Activated CD4-positive, CD25-positive, alpha-beta regulatory T cell treated with anti-CD3 and anti-CD28 coated beads, Interleukin-2, amount 50 U/mL, for 24 hours (primary cell): Measurements from ENCODE around the gene KIF26B.
"Not testable (repeated sequence)": the region's sequence is repeated elsewhere in the genome, so short reads cannot be mapped to it uniquely, and the experiment has no call there.

Experiments used
- ATAC-seq, 2 donors: fragments of 150-1000 bp; cut with Tn5 transposase; one replicate each; pipeline ENCODE4 v1.10.0; 2021; ENCODE audit warnings: mild to moderate bottlenecking in 1 of 2, moderate library complexity in 1 of 2

Gene KIF26B

DNA sequence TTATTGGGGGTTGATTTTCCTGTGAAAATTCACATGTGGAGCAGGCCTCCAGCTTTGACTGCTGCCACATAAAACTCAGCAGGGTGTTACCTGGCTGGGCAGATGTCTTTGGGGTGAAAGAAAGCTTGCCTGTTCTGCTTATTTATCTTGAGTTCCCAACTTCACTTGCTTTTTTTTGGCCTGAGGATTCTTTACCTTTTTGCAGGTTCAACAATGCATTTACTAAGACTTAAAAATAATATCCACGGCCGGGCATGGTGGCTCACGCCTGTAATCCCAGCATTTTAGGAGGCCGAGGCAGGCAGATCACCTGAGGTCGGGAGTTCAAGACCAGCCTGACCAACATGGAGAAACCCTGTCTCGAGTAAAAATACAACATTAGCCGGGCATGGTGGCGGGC, 509.1 kb downstream of the KIF26B start:
- no peak for ATAC-seq

DNA sequence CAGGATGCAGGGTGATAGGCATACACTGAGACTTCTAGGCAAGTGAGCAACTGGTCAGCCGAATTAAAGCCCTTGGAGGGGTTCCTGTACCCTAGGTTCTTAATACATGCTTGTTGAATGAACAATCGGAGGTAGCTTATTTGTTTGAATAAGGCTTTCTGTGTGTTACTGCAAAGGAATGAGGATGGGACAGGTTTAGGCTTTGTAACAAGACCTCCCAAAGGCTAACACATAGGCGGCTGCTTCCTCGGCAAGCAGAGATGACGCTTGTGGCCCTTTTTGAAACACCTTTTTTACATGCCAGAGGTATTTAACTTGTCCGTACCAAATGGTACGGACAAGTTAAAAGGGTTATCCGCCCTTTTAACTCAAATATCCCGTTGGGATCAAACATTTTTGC, 511.6 kb downstream of the KIF26B start:
- ATAC-seq, result no peak

DNA sequence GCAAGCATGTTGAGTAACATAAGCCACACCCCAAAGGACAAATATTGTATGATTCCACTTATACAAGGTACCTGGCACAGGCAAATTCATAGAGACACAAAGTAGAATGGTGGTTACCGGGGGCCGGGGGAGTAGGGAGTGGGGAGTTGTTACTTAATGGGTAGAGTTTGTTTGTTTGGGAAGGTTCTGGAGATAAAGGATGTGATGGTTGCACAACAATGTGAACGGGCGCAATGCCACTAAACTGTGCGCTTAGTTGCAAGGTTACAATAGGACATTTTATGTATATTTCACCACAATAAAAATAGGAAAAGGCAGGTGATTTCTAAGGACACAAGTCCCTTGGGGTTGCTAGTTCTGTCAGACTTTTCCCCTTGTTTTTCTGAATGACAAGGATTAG, 516.6 kb downstream of the KIF26B start:
- no peak for ATAC-seq

DNA sequence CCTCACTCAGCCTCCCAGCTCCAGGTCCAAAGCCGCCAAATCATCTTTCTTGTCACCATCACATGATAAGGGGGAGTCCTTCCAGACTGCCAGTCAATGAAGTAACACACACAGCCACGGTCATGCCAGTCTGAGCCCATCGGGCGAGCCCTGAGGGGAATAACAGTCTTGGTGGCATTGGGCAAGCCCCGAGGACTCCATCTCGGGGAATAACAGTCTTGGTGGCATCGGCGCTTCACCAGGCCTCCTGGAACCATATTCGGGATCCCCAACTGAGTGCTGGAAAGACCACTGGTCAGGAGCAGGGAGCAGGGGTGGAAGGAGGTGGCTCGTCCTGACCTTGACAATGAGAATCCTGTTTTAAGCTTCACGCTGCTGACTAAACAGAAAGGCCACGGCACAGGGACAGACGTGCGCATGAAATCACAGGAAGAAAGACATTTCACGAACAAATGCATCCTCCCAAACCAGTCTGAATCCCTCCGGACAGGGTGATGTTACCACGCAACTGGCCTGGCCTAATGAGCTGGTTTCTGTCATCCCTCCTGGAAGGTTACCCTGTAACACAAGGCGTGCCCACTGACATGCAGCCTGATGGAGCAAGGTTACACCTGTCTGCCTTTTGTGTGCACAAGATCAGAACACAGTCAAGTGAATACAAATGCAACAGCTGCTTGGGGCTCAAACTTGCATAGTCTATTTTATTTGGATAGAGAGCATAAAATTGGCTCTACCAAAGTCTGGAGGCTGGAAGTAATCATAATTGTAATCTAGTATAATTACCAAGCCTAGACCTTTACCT, 517.4 kb downstream of the KIF26B start:
- no peak for ATAC-seq

DNA sequence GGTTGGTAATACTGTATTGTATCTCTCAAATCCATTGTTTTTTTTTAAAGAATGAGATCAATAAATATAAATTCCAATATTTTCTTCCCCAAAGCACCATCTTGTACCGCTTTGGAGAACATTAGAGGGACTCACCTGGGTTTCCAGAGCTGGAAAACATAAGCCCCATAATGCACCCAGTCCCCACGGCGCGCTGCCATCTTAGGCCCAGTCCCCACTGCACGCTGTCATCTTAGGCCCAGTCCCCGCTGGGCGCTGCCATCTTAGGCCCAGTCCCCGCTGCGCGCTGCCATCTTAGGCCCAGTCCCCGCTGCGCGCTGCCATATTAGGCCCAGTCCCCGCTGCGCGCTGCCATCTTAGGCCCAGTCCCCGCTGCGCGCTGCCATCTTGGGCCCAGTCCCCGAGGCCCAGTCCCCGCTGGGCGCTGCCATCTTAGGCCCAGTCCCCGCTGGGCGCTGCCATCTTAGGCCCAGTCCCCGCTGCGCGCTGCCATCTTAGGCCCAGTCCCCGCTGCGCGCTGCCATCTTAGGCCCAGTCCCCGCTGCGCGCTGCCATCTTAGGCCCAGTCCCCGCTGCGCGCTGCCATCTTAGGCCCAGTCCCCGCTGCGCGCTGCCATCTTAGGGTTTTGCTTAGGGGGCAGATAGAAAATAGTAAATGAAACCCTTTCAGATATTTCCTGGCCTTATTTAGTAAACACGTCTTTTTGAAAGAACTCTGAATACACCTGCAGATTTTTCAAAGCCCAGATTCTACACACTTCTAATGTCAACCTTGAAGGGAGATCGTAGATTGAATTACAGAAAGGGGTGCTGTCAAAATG, 518.3 kb downstream of the KIF26B start:
- not testable (repeated sequence) for ATAC-seq

DNA sequence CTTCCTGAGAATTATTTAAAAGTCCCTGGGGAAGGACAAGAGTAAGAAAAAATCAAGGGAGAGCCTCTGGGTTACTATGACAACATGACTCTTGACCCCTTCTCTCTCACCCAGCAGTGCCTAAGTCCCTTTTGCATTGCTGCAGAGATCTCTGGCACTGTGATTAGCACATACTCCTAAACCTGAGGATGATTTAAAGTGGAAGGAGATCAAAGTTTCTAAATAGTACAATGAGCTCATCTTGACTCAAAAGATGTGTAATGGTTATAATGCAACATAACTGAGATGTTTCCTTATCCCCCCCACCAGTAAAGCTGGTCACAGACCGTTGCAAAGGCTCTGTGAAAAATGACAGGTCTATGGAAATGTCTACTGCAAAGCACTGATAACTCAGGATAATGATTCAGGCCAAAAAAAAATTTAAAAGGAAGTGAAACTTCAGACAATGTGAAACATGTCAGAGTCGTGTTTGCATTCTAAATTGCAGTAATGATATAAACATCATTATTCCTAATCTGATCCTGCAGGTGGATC, 519.2 kb downstream of the KIF26B start:
- ATAC-seq, result no peak

DNA sequence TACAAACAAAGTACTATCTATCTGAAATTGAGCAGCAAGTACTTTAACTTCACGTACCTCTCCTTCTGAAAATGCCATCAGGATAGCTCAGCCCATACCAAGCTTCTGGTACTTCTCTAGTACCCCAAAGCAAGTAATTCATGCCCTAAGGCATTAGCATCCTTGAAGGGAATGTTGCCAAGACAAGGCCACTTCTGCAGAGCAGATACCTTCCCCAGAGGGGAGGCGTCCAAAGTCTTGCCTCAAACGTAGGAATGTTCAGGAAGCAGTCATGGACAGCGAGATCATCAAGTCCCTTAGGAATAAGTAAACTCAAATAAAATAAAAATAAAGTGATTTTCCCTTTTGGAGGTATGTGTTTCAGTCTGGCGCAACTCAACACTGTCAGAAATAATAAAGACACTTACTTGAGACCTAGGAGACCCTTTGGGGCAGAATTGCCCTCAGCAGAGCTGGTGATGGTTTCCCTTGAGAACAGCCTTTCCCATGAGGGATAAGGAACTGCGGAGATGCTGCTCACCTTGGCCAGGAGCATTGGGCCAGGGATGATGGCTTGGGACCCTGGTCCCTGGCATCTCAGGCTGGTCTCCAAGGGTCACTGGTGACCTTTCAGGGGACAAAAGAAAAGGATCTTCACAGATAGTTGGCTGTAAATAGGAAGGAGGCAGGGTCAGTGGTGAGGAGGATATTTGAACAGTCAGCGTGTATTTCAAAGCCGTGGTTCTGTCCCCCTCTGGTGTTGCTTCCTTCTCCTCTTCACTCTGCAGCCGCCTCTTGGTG, 522.9 kb downstream of the KIF26B start:
- no peak for ATAC-seq

DNA sequence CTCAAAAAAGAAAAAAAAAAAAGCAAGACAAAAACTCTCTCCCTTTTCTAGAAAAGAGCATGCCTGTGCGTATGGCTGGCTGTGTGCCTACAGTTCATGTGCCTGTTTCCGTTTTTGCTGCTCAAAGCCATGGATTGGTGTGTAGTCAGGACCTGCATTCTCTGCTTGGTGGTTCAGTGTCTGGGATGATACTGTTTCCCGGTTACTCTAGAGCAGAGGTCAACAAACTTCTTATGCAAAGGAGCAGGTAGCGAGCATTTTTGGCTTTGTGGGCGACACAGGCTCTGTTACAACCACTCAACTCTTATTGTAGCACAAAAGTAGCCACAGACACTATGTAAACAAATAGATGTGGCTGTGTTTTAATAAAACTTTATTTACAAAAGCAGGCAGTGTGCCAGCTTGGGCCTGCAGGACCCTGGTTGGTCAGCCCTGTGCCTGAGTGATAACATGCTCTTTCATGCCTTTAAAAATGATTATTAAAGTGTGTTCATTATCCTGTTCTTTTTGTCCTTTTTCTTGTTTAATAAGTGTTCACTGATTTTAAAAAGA, 524.2 kb downstream of the KIF26B start:
- no peak for ATAC-seq

DNA sequence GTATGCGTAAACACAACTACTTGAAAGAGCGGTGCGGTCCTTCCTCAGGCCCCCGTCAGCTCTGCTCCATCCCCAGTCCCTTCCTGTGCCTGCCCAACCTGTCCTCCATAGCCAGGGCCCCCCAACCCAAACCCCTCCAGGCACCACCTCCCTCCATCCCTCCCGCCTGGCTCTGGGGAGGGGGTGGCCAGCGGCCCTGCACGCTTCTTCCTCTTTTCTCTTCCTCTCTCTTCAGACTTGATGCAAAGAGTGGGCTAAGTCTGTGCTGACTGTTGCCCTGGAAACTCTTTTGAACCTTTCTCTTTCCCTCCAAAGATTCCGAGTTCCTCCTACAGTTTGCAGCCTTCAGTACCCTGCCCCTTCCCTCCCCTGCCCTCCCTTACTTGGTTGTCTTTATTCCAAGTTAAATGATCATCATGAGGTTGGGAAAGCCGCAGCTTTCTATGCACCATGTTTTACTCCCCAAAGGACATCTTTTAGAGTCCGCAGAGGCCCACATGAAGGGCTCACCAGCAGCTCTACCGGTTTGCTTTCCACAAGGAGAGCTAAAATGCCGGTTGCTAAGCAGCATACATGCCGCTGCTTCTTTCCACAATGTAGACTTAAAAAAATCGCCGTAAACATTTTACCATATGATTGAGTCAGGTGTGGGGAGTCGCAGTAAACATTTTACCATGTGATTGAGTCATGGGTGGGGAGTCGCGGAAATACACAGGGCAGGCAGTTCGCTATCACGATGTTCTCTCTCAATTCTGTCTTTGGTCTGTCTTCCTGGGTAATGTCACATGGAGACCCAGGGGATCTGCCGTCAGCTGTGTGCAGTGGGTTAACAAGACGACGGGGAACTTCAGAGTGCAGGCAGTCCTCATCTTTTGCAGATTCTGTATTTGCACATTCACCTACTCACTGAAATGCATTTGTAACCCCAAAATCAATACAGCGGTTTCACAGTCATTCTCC, 525.3 kb downstream of the KIF26B start:
- no peak for ATAC-seq

DNA sequence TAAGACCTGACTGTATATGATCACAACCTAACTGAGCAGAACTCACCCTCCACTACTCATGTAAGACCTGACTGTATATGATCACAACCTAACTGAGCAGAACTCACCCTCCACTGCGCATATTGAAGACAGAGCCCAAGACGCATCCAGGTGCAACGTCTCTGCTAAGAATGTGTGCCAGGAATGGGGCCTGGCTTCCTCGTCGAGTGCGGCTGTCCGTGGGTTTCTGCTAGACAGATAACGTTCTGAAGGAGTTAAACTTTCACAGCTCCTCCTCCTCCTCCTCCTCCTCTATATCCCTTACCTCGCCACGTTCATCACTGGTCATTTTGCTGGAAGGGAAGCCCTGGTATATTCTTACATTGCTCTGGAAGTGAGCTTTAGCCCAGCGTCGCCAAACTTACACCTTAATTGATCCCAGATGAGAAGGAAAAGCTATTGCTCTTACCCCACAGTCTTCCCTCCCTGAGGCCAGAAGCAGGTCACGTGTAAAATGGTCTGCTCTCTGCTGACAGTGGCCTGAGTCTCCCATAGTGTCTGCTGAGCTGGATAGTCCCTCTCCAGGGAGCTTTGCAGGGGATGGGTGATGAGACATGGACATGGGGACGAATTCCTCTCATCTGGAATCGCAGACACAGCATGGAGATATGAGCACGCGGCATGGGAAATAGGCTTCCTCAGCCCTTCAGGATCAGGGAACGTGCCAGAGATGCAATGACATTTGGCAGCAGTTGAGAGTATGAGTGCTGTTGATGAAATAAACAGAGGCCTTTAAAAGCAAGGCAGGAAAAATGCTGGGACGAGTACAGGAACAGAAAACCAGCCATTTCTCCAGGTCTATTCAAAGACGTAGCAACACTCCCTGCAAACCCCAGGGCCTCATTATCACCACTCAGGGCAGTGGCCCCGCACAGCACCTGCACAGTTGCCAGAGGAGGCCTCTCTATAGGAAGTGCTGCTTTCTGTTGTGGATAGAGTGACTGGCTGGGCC, 528.1 kb downstream of the KIF26B start:
- ATAC-seq, result no peak

DNA sequence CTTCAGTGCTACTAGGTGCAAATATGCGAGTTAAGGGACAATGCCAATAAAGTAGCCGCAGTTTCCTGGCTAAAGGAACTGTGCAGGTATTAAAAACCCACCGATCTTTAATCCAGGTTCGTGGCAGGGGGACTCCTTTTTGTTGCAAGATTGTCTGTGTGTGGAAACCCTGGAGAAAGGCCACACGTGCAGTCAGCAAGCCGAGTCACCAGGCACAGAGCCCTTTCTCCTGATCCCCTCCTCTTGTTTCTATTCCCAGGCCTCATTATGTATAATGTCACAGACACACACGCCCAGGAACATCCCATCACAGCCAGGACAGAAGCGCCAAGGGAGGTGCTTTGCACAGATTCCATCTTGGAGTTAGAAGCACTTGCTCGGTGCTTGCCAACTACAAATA, 528.9 kb downstream of the KIF26B start:
- no peak for ATAC-seq

DNA sequence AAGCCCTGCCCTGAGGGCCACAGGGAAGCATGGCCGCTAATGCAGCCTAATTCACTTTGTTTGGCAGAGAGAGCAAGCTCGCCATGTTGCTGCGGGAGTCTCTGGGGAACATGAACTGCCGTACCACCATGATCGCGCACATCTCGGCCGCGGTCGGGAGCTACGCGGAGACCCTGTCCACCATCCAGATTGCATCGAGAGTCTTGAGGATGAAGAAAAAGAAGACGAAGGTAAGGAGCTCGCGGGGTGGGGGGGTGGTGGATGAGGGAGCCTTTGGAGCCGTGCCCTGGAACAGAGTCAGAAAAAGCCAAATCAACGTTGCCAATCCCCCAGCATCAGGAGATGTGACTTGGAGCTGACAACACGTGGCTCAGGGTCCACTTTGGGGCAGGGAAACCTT, 529.4 kb downstream of the KIF26B start:
- ATAC-seq, result no peak

DNA sequence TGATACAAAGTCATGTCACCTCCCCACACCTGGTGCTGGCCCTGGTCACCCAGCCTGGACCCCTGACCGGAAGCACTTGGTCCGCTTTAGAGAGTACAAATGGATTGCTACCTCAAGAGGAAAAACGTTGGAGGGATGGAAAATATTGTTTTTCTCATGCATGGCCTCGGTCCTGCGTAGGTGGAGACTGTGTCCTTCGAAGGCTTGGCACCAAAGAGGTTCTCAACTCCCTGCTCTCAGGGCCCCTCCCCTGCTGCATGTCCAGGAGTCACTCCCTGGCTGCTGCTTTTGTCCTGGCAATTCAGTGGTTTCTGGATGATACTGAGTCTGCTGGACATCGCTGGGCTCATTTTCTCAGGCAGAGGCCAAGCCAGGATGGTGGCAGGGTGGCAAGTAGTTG, 529.8 kb downstream of the KIF26B start:
- ATAC-seq, result no peak

DNA sequence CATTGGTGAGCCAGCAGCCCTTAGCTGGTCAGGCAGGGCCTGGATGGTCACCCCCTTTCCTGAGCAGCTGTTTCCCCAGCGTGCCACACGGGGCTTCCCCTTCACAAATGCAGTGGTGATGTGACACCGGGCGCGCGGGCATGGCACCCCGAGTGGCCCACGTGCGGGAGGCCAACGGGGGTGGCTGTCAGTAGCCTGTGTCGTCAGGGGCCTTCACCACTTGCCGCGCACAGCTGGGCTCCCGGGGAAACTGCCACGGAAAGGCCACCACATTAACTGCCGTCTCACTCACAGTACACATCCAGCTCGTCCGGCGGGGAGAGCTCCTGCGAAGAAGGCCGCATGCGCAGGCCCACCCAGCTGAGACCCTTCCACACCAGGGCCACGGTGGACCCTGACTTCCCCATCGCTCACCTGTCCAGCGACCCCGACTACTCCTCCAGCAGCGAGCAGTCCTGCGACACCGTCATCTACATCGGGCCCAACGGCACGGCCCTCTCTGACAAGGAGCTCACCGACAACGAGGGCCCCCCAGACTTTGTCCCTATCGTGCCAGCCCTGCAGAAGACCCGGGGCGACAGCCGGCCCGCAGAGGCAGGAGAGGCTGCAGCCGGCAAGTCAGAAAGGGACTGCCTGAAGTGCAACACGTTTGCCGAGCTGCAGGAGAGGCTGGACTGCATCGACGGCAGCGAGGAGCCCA, 530.5 kb downstream of the KIF26B start:
- no peak for ATAC-seq

DNA sequence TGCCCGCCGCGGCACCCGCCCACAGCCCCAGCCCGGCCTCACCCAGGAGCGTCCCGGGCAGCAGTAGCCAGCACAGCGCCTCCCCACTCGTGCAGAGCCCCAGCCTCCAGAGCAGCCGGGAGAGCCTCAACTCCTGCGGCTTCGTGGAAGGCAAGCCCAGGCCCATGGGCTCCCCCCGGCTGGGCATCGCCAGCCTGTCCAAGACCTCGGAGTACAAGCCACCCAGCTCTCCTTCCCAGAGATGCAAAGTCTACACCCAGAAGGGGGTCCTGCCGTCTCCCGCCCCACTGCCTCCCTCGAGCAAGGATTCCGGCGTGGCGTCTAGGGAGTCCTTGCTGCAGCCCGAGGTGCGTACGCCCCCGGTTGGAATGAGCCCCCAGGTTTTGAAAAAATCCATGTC, 531.2 kb downstream of the KIF26B start:
- no peak for ATAC-seq

DNA sequence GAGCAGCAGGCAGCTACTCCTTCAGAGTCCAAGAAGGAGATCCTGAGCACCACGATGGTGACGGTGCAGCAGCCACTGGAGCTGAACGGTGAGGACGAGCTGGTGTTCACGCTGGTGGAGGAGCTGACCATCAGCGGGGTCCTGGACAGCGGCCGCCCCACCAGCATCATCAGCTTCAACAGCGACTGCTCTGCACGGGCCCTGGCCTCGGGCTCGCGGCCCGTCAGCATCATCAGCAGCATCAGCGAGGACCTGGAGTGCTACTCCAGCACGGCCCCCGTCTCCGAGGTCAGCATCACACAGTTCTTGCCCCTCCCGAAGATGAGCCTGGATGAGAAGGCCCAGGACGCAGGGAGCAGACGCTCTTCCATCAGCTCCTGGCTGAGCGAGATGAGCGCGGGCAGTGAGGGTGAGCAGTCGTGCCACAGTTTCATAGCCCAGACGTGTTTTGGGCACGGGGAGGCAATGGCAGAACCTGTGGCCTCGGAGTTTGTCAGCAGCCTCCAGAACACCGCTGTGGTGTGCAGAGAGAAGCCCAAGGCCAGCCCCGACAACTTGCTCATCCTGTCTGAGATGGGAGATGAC, 531.8 kb downstream of the KIF26B start:
- ATAC-seq, result no peak

DNA sequence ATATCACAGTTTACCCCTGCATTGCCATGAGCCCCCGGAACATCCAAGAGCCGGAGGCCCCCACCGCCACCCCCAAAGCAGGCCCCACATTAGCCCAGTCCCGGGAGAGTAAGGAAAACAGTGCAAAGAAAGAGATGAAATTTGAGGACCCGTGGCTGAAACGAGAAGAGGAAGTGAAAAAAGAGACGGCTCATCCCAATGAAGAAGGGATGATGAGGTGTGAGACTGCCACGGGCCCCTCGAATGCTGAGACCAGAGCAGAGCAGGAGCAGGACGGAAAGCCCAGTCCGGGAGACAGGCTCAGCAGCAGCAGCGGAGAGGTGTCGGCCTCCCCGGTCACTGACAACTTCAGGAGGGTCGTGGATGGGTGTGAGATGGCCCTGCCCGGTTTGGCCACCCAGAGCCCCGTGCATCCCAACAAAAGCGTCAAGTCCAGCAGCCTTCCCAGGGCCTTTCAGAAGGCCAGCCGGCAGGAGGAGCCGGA, 532.4 kb downstream of the KIF26B start:
- ATAC-seq, result no peak

DNA sequence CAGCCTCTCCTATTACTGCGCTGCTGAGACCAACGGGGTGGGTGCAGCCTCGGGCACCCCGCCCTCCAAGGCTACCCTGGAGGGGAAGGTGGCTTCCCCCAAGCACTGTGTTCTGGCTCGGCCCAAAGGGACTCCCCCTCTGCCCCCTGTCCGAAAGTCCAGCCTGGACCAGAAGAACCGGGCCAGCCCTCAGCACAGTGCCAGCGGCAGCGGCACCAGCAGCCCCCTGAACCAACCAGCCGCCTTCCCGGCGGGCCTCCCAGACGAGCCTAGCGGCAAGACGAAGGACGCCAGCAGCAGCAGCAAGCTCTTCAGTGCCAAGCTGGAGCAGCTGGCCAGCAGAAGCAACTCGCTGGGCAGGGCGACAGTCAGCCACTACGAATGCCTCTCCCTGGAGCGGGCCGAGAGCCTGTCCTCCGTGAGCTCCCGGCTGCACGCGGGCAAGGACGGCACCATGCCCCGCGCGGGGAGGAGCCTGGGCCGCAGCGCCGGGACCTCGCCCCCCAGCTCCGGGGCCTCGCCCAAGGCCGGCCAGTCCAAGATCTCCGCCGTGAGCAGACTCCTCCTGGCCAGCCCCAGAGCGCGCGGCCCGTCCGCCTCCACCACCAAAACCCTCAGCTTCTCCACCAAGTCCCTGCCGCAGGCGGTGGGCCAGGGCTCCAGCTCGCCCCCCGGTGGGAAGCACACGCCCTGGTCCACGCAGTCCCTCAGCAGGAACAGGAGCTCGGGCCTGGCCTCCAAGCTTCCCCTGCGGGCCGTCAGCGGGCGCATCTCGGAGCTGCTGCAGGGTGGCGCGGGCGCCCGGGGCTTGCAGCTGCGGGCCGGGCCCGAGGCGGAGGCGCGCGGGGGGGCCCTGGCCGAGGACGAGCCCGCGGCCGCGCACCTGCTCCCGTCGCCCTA, 533.1 kb downstream of the KIF26B start:
- no peak for ATAC-seq
